SK-N-SH (cell line): ENCODE measurements around the gene CDC42SE2. TPM values are rescaled to one million over a fixed set of nuclear protein-coding genes. Genes with fewer than 3 reads are reported as not detected.
A peak's percentile ranks its signal among the peaks of the same experiment; 100 is the strongest.
"Not testable (repeated sequence)": the region's sequence is repeated elsewhere in the genome, so short reads cannot be mapped to it uniquely, and the experiment has no call there.

Experiments
- CTCF ChIA-PET: fragments of 300-600, 350-600 bp; formaldehyde crosslinking; extraction: SDS; loops from one replicate; lab custom pipeline; 2021; lab: Yijun Ruan, JAX
- POLR2A ChIA-PET: fragments of 350-600 bp; sonication (Branson Sonifier 250); formaldehyde crosslinking; extraction: SDS; loops from one replicate; lab custom pipeline; 2020; ENCODE audit warnings: antibody characterized with exemption, inconsistent platforms; lab: Yijun Ruan, JAX
- DNase-seq: peaks from one replicate; pipeline ENCODE4 v3.0.0; 2012
- H2AFZ ChIP-seq: fragments of 200-600 bp; sonication (generic); 2 replicates; pipeline ENCODE4 v1.8.1; 2016; ENCODE audit warnings: antibody characterized with exemption, mild to moderate bottlenecking, low read depth
- H3F3A ChIP-seq: fragments of 200-600 bp; sonication (generic); replicated peaks from 2 replicates; pipeline ENCODE3; 2016; ENCODE audit warnings: antibody characterized with exemption, mild to moderate bottlenecking; ENCODE audit not compliant: insufficient read depth
- H3K27ac ChIP-seq, 2 experiments: fragments of 200-500 bp in 1 of 2; fragments of 200-600 bp in 1 of 2; sonication (Bioruptor generic) in 1 of 2; sonication (generic), shearing (Covaris generic) in 1 of 2; 2 replicates each; pipeline versions ENCODE4 v1.5.1 to v1.6.1; 2014 to 2016; ENCODE audit warnings: low read depth in 2 of 2, inconsistent platforms in 1 of 2, low read length in 1 of 2, mild to moderate bottlenecking in 1 of 2, mixed read lengths in 1 of 2
- H3K27me3 ChIP-seq: fragments of 200-600 bp; sonication (generic), shearing (Covaris generic); 2 replicates; pipeline ENCODE4 v1.6.1; 2016; ENCODE audit warnings: mixed run types; ENCODE audit not compliant: insufficient read depth
- H3K36me3 ChIP-seq, 2 experiments: fragments of 200-500 bp in 1 of 2; fragments of 200-600 bp in 1 of 2; sonication (Bioruptor generic) in 1 of 2; sonication (generic) in 1 of 2; replicated peaks in 1 of 2; 2 replicates each; pipeline versions ENCODE3 to v1.5.1; 2014 to 2016; ENCODE audit warnings: low read length in 1 of 2, mild to moderate bottlenecking in 1 of 2; ENCODE audit not compliant: insufficient read depth in 2 of 2, control insufficient read depth in 1 of 2
- H3K4me1 ChIP-seq, 2 experiments: fragments of 200-500 bp in 1 of 2; fragments of 200-600 bp in 1 of 2; sonication (Bioruptor generic) in 1 of 2; sonication (generic), shearing (Covaris generic) in 1 of 2; 2 replicates each; pipeline versions ENCODE4 v1.5.1 to v1.6.1; 2014 to 2016; ENCODE audit warnings: low read depth in 1 of 2, low read length in 1 of 2, mixed run types in 1 of 2; ENCODE audit not compliant: insufficient read depth in 2 of 2, control insufficient read depth in 1 of 2
- H3K4me2 ChIP-seq: fragments of 200-600 bp; sonication (generic), shearing (Covaris generic); 2 replicates; pipeline ENCODE4 v1.6.1; 2017; ENCODE audit warnings: mixed run types
- H3K4me3 ChIP-seq, 2 experiments: fragments of 200-500 bp in 1 of 2; fragments of 200-600 bp in 1 of 2; sonication (Bioruptor generic) in 1 of 2; sonication (generic), shearing (Covaris generic) in 1 of 2; 2 replicates each; pipeline versions ENCODE4 v1.5.1 to v1.8.1; 2014 to 2016; ENCODE audit warnings: low read depth in 2 of 2, inconsistent platforms in 1 of 2, low read length in 1 of 2, mild to moderate bottlenecking in 1 of 2, mixed read lengths in 1 of 2, moderate library complexity in 1 of 2
- H3K79me2 ChIP-seq: fragments of 200-600 bp; sonication (generic); 2 replicates; pipeline ENCODE4 v1.8.1; 2017; ENCODE audit warnings: mild to moderate bottlenecking; ENCODE audit not compliant: insufficient read depth
- H3K9ac ChIP-seq: fragments of 200-600 bp; sonication (generic); 2 replicates; pipeline ENCODE4 v1.6.1; 2017; ENCODE audit warnings: mixed run types
- H3K9me2 ChIP-seq: fragments of 200-600 bp; sonication (generic); 2 replicates; pipeline ENCODE4 v1.6.1; 2017; ENCODE audit warnings: mixed run types
- H3K9me3 ChIP-seq: fragments of 200-600 bp; sonication (generic); 2 replicates; pipeline ENCODE4 v1.6.1; 2017; ENCODE audit warnings: mixed run types, mild to moderate bottlenecking, moderate library complexity
- H4K20me1 ChIP-seq: fragments of 200-600 bp; sonication (generic); 2 replicates; pipeline ENCODE4 v1.6.1; 2017; ENCODE audit warnings: mild to moderate bottlenecking, mixed run types; ENCODE audit not compliant: insufficient read depth
- CHD2 ChIP-seq: fragments of 150-350 bp; IDR thresholded peaks from 2 replicates; pipeline ENCODE4 v1.6.1; 2018; ENCODE audit warnings: low read length; ENCODE audit not compliant: partially characterized antibody
- EZH2phosphoT487 ChIP-seq: fragments of 200-600 bp; sonication (generic); IDR thresholded peaks from 2 replicates; pipeline ENCODE4 v1.6.1; 2017; ENCODE audit warnings: low read depth, mixed run types, mild to moderate bottlenecking, antibody characterized with exemption, moderate library complexity, borderline replicate concordance
- FOSL2 ChIP-seq: IDR thresholded peaks from 2 replicates; pipeline ENCODE4 v1.4.0; 2012; ENCODE audit warnings: low read depth, mild to moderate bottlenecking, moderate library complexity, borderline replicate concordance
- GATA2 ChIP-seq: sonication (generic); formaldehyde crosslinking; IDR thresholded peaks from 2 replicates; pipeline ENCODE4 v1.5.0; 2020; ENCODE audit warnings: mild to moderate bottlenecking, missing genetic modification reagents
- MEF2A ChIP-seq: IDR thresholded peaks from 2 replicates; pipeline ENCODE4 v1.4.0; 2012; ENCODE audit warnings: low read depth, borderline replicate concordance
- MXI1 ChIP-seq: IDR thresholded peaks from 2 replicates; pipeline ENCODE4 v1.6.1; 2012; ENCODE audit warnings: mild to moderate bottlenecking, low read depth, low read length, improper control_type of control experiment
- RAD21 ChIP-seq: IDR thresholded peaks from 2 replicates; pipeline ENCODE4 v1.6.1; 2012; ENCODE audit warnings: mild to moderate bottlenecking, low read length
- TAF1 ChIP-seq: IDR thresholded peaks from 2 replicates; pipeline ENCODE4 v1.6.1; 2012; ENCODE audit warnings: low read depth, mild to moderate bottlenecking, low read length, moderate library complexity, borderline replicate concordance
- WGBS: methylation state at CpG from one replicate; pipeline ENCODE4 v1.1.6; 2017; ENCODE audit warnings: low lambda C conversion rate; 5-methylcytosine and 5-hydroxymethylcytosine counted together
- polyA plus RNA-seq, 3 experiments: library from polyadenylated mRNA; depleted of rRNA; stranded (reverse); fragments of >200 nt; gene quantifications; 2 replicates each; pipeline ENCODE4 v1.2.3, GENCODE V29; 2012
- TF ChIP-seq, protein P1 (sequence below): fragments of 150-350 bp; IDR thresholded peaks from 2 replicates; pipeline ENCODE4 v1.6.1; 2016; ENCODE audit warnings: mild to moderate bottlenecking, low read depth, low read length
- TF ChIP-seq, protein P2 (sequence below): IDR thresholded peaks from 2 replicates; pipeline ENCODE4 v1.4.0; 2012; ENCODE audit warnings: low read depth, borderline replicate concordance
- TF ChIP-seq, protein P3 (sequence below): fragments of 200-600 bp; sonication (generic); IDR thresholded peaks from 2 replicates; pipeline ENCODE4 v1.6.1; 2017; ENCODE audit warnings: antibody characterized with exemption, mild to moderate bottlenecking, moderate library complexity
- TF ChIP-seq, protein P4 (sequence below): IDR thresholded peaks from 2 replicates; pipeline ENCODE4 v1.4.0; 2012; ENCODE audit warnings: low read depth

The CDC42SE2 gene
- polyA plus RNA-seq, 1 of the 3 experiments (the other 2 are of a cell fraction) = 8.6 TPM

DNA sequence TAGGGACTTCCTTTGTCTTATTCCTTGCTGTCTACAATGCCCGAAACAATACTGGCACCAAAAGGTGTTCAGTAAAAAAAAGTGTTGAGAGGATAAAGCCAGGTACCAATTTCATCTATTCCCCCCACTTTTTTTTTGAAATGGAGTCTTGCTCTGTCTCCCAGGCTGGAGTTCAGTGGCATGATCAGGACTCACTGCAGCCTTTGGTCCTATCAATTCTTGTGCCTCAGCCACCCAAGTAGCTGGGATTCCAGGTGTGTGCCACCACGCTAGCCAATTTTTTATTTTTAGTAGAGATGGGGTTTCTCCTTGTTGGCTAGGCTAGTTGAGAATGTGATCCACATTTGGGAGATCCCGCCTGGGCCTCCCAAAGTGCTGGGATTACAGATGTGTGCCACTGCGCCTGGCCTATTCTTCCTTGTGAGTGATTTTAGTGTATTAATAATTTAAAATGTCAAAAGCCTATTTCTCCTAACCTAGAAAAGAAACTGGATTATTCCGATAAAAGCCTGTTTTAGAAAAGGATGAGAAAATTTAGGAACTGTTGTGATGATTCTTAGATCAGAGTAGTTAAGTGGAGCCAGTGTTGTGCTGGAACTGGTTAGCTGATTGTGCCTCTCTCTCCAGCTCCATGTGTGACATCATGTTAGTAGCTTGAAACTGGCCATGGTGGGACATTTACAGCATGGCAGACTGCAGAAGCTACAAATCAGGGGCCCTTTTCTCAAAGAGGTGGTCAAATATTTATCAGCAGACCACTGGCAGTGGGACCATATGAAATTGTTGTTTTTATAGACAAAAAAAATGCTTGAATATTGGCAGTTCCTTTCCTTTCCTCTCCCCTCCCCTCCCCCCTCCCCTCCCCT, 14.3 kb downstream of the CDC42SE2 start:
- ChIA-PET POLR2A (no interaction called here), CTCF (interaction anchor here (1.7 kb wide), 1 partner anchor 13 kb away, joined by 9 read pairs; no protein-coding TSS in a partner anchor)
- Histone ChIP-seq H2AFZ (no peak overlapping the region), H3K79me2 (peaks cover 94% of the 10 kb centered on the region), H3K9me2 (no peaks in the 10 kb centered on the region), H3K9me3 (no peaks in the 10 kb centered on the region), H3K36me3 (no peaks in the 10 kb centered on the region), H3K9ac (no peak overlapping the region), H3K4me2 (no peak overlapping the region), H3K27me3 (no peaks in the 10 kb centered on the region), H3K4me1 (peaks cover 0 to 15% of the 10 kb centered on the region in 2 experiments; a peak in 1 of 4 replicates), H4K20me1 (peaks cover 28% of the 10 kb centered on the region), H3K27ac (peak overlapping the region in 1 of 2 experiments; percentile 1; a peak in 1 of 4 replicates), H3F3A (peaks cover 24% of the 10 kb centered on the region), H3K4me3 (no peak overlapping the region)
- 93% methylated on average over 5 of the region's 5 CpGs for WGBS
- DNase-seq = no peak
- TF ChIP-seq EZH2phosphoT487 = no peak
- TF ChIP-seq, protein P1, sequence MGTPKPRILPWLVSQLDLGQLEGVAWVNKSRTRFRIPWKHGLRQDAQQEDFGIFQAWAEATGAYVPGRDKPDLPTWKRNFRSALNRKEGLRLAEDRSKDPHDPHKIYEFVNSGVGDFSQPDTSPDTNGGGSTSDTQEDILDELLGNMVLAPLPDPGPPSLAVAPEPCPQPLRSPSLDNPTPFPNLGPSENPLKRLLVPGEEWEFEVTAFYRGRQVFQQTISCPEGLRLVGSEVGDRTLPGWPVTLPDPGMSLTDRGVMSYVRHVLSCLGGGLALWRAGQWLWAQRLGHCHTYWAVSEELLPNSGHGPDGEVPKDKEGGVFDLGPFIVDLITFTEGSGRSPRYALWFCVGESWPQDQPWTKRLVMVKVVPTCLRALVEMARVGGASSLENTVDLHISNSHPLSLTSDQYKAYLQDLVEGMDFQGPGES = no peak
- TF ChIP-seq MEF2A = no peak
- TF ChIP-seq, protein P2, sequence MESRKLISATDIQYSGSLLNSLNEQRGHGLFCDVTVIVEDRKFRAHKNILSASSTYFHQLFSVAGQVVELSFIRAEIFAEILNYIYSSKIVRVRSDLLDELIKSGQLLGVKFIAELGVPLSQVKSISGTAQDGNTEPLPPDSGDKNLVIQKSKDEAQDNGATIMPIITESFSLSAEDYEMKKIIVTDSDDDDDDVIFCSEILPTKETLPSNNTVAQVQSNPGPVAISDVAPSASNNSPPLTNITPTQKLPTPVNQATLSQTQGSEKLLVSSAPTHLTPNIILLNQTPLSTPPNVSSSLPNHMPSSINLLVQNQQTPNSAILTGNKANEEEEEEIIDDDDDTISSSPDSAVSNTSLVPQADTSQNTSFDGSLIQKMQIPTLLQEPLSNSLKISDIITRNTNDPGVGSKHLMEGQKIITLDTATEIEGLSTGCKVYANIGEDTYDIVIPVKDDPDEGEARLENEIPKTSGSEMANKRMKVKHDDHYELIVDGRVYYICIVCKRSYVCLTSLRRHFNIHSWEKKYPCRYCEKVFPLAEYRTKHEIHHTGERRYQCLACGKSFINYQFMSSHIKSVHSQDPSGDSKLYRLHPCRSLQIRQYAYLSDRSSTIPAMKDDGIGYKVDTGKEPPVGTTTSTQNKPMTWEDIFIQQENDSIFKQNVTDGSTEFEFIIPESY = no peak
- TF ChIP-seq, protein P3, sequence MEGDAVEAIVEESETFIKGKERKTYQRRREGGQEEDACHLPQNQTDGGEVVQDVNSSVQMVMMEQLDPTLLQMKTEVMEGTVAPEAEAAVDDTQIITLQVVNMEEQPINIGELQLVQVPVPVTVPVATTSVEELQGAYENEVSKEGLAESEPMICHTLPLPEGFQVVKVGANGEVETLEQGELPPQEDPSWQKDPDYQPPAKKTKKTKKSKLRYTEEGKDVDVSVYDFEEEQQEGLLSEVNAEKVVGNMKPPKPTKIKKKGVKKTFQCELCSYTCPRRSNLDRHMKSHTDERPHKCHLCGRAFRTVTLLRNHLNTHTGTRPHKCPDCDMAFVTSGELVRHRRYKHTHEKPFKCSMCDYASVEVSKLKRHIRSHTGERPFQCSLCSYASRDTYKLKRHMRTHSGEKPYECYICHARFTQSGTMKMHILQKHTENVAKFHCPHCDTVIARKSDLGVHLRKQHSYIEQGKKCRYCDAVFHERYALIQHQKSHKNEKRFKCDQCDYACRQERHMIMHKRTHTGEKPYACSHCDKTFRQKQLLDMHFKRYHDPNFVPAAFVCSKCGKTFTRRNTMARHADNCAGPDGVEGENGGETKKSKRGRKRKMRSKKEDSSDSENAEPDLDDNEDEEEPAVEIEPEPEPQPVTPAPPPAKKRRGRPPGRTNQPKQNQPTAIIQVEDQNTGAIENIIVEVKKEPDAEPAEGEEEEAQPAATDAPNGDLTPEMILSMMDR = no peak
- TF ChIP-seq GATA2 = no peak
- TF ChIP-seq CHD2 = no peak
- no peak for TF ChIP-seq FOSL2
- no peak for TF ChIP-seq RAD21
- TF ChIP-seq TAF1 = no peak
- TF ChIP-seq, protein P4, sequence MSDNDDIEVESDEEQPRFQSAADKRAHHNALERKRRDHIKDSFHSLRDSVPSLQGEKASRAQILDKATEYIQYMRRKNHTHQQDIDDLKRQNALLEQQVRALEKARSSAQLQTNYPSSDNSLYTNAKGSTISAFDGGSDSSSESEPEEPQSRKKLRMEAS = no peak
- no peak for TF ChIP-seq MXI1

DNA sequence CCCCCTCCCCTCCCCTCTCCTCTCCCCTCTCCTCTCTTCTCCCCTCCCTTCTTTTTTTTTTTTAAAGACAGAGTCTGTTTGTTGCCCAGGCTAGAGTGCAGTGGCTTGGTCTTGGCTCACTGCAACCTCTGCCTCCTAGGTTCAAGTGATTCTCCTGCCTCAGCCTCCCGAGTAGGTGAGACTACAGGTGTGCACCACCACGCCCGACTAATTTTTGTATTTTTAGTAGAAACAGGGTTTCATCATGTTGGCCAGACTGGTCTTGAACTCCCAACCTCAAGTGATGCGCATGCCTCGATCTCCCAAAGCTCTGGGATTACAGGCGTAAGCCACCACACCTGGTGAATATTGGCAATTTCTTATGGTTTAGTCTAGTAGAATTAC, 14.9 kb downstream of the CDC42SE2 start:
- POLR2A ChIA-PET, H3K36me3 ChIP-seq, H3K27me3 ChIP-seq, H3K4me3 ChIP-seq, H3K9me3 ChIP-seq, H3K9ac ChIP-seq, H3K9me2 ChIP-seq, H2AFZ ChIP-seq, H3K4me2 ChIP-seq, DNase-seq, CTCF ChIA-PET, H3K27ac ChIP-seq: not testable (repeated sequence)
- Histone ChIP-seq H3K4me1 (peaks cover 0 to 15% of the 10 kb centered on the region in 2 experiments; a peak in 1 of 4 replicates), H4K20me1 (peaks cover 28% of the 10 kb centered on the region), H3F3A (peaks cover 24% of the 10 kb centered on the region), H3K79me2 (peaks cover 94% of the 10 kb centered on the region)
- WGBS = 83% methylated on average over 6 of the region's 6 CpGs
